PC-3 (cell line): Measurements from ENCODE around the gene CBY3.

Source experiments
- EZH2 ChIP-seq: fragments of 300-600 bp; sonication (generic); IDR thresholded peaks from one replicate; pipeline ENCODE4 v1.6.1; 2017; ENCODE audit warnings: antibody characterized with exemption, mild to moderate bottlenecking, low read length; ENCODE audit not compliant: unreplicated experiment
- EZH2phosphoT487 ChIP-seq: fragments of 300-600 bp; sonication (generic); IDR thresholded peaks from 2 replicates; pipeline ENCODE4 v1.6.1; 2018; ENCODE audit warnings: mild to moderate bottlenecking, antibody characterized with exemption, low read length, borderline replicate concordance
- TF ChIP-seq, protein P1 (sequence below): fragments of 300-600 bp; sonication (generic); conservative IDR thresholded peaks from 2 replicates; pipeline ENCODE4 v1.5.1; 2017; ENCODE audit warnings: antibody characterized with exemption, low read depth, mild to moderate bottlenecking, low read length

DNA sequence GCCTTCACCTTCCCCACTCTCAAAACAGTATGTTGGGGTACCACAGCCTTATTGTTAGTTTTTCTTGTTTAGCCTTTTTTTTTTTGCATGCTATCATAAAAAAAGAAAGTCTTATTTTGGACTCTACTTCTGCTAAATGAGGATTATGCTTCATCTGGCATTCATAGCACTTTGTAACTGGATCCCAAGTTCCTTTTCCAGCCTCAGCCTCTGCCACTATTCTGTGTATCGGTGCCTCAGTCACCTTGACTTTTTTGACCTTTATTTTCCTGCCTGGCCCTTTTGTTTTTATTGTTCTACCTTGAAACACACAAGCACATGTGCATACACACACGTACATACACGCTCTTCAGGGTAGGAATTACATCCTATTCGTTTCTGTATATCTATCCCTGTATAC is 43.3 kb upstream of the CBY3 start:
- TF ChIP-seq, protein P1, sequence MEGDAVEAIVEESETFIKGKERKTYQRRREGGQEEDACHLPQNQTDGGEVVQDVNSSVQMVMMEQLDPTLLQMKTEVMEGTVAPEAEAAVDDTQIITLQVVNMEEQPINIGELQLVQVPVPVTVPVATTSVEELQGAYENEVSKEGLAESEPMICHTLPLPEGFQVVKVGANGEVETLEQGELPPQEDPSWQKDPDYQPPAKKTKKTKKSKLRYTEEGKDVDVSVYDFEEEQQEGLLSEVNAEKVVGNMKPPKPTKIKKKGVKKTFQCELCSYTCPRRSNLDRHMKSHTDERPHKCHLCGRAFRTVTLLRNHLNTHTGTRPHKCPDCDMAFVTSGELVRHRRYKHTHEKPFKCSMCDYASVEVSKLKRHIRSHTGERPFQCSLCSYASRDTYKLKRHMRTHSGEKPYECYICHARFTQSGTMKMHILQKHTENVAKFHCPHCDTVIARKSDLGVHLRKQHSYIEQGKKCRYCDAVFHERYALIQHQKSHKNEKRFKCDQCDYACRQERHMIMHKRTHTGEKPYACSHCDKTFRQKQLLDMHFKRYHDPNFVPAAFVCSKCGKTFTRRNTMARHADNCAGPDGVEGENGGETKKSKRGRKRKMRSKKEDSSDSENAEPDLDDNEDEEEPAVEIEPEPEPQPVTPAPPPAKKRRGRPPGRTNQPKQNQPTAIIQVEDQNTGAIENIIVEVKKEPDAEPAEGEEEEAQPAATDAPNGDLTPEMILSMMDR, result no peak
- TF ChIP-seq EZH2phosphoT487 (no peak), EZH2 (no peak)
